Right ventricle myocardium superior (tissue), 1 donor: ENCODE results near the gene STK25. TPM values are rescaled to one million over a fixed set of nuclear protein-coding genes. Genes with fewer than 3 reads are reported as not detected.
"Not testable (repeated sequence)": the region's sequence is repeated elsewhere in the genome, so short reads cannot be mapped to it uniquely, and the experiment has no call there.

Source experiments
- ATAC-seq: fragments of 200-7000 bp; cut with Tn5 transposase; one replicate; pipeline ENCODE4 v1.9.1; 2020; ENCODE audit warnings: mild to moderate bottlenecking; ENCODE audit not compliant: poor library complexity
- DNase-seq: peaks from one replicate; pipeline ENCODE4 v3.0.0-alpha.2; 2020
- intact Hi-C: fragments of 100-400 bp; cut with DNase I; formaldehyde crosslinking; loops from one replicate; pipeline ENCODE4 v1.11.2; 2022
- total RNA-seq: library from RNA; stranded (reverse); fragmentation: NEBNext Ultra II Directional; extraction: Animal tissue kit (Norgen Biotek cat#: 25700); gene quantifications from one replicate; pipeline ENCODE4 v1.2.1, GENCODE V29; 2021
- donor health status: DM: no; HTN: yes; CAD: no; lungs with severe emphysema.

Gene STK25
- total RNA-seq, 1 donor from 2014 or later: 85.9 TPM

DNA sequence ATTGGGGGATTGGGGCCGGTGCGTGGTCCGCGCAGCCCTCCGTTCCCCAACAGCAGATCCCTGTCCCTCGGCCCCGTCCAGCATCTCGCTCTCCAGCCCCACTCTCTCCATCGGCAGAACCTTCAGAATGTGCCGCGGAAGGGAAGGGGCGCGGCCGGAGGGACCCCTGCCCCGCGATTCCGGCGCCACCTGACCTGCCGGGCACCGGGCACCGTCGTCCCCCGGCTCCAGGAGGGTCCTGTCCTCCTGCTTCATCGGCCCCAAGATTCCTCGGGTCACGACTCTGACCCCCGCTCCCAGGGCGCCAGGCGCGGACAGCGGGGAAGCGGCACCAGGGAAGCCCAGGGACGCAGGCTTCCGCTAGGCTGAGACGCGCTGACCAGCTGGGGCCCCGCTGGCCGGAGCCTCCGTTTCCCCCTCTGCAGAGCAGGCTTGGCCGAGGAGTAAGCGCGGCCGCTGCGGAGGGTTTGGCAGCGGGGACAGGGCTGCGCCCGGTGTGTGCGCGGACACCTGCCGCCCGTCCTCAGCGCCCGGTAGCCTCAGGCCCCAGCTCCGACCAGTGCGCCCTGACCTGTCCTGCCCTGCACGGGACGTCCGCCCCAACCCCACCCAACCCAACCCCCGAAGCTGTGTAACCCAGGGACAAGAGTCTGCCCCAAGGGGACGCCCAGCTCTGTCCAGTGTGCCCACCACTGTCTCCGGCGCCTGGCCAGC, 33.3 kb upstream of the STK25 start:
- intact Hi-C loops: no loop called here
- ATAC-seq (peak; percentile 32), DNase-seq (no peak)

- ATAC-seq (peak; percentile 76), DNase-seq (peak; percentile 55)
- intact Hi-C loops: no loop called here
Measured at GRCh38 chr2:241540771-241541561, 32.6 kb upstream of the STK25 start.

GRCh38 chr2:241540401-241540770, 32.0 kb upstream of the STK25 start:
- no peak for DNase-seq
- ATAC-seq: no peak
- intact Hi-C loops: no loop called here

DNA sequence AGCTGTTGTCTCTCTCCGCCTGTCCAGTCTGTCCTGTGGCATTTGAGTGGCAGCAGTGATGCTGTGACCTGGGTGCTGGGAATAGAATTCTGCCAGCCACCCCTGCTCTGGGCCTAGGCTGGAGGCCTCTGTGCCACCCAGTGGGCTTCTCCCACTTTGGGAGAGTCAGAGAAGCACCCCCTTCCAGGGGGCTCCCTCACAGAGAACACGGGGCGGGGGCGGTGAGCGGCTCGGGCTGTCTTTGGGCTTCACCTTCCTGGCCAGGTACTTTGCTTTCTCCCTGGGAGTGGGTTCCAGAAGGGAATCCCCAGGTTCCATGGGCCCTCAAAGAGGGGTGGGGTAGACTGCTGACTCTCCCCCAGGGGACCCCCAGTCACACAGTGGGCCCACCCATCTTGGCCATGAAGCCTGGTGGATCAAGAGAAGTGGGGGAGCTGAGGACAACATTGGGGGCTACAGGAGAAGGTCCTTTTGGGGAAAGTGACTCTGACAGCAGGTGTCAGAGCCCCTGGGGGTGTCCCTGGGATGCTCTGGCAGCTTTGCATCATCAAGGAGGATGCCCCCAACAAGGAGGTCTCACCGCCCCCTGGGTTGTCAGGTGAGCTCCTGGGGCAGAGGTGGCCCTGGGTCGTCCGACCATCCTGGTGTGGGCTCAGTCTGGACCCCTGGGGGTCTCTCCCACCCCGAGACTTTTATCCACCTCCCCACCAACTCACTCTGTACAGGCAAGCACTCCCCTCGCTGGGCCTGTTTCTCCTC, 31.4 kb upstream of the STK25 start:
- ATAC-seq (no peak), DNase-seq (peak; percentile 31)
- intact Hi-C loops: no loop called here

DNA sequence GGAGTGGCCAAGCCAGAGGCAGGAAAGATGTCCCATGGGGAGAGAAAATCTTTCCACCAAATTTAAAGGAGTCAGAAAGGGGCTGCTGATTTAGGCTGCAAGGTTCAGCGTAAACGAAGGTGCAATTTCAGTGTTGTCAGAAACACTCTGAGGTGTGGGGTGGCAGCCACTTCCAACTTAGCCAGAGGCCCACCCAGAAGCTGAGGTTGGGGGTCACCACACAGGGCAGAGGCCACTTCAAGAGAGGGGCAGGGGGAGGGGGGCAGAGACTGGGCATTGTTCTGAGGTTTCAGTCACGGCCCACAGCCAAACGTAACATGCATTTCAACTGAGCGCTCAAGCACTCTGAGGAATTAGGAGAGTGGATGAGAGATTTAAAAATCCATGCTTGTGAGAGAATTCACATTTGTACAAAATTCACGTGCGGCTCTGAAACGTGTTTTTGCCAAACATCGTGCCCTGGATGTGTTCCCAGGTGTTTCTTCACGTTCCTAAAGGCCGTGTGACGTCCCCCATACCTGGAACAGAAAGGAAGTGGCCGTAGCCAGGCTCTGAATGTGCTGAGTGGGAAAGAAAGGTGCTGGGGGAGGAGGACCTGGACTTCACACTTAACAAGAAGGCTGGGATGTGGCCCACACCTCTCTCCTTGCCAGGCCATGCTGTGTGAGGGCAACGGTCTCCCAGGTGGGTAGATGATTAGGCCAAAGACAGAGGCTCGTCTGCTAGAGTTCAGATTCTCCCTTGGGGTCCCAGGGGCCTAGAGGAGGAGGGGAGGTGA, 30.6 kb upstream of the STK25 start:
- ATAC-seq (no peak), DNase-seq (peak; percentile 20)
- intact Hi-C loops: no loop called here

DNA sequence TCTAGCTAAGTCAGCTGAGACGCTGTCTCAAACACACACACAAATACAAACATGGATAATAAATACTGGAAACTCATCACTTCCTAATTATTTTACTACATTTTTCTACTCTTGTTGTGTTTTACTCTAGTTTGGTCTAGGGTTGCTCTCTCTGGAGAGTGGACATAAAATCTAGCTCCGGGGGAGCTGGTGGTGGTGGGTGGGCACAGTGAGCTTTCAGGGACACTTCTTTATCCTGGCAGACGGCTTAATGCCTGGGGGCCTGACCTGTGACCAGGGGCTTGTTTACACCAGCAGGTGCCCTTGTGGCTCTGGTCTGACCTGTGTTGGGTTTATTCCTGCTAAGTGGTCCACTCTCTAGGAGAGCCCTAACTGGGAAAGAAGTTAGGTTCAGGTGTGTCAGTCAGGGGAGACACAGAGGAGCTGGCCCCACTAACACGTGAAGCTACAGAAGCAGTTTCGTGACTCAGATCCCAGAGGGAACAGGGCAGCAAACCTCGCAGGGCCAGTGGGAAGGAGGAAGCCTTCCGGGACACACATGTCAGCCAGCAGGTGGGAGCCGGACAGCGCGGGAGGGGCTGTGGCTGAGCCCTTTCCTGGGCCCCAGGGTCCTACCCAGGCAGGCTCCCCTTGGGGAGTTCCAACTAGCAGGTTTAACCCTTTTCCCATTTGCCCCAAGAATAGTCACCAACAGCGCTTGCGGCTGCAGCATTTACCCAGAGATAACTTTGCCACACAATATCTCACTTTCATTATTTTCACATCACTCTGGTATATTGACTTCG, 27.7 kb upstream of the STK25 start:
- intact Hi-C loops: no loop called here
- ATAC-seq (no peak), DNase-seq (no peak)

DNA sequence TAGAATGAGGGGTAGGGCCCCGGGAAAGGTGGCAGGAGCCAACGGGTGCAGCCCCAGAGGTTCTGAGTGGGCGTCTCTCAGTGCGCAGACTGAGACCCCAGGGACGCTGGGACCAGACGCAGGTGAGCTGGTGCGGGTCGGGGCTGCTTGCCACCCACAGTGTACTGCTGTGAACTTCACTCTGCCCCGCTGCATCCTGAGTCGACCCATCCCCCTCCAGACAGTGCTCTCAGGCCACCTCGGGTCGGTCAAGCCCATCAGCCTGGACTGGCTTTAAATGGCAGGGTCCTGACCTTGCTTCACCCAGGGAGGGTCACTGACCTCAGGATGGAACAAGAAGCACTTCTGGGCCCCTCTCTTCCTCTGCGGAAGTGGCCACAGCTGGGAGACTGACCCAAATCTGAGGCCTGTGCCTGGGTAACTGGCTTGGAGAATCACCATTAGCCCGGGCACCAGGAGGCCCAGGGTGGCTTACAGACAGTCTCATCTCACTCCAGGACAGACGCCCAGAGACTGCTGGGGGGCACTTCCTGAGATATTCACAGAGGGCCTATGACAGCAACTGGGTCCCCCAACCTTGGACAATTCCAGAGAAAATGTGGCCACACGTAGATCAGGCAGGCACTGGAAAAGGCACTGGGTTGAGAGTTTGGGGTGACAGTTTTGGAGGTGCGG, 26.5 kb upstream of the STK25 start:
- DNase-seq: no peak
- intact Hi-C loops: no loop called here
- no peak for ATAC-seq

GRCh38 chr2:241534293-241534692, 25.9 kb upstream of the STK25 start:
- ATAC-seq (no peak), DNase-seq (no peak)

DNA sequence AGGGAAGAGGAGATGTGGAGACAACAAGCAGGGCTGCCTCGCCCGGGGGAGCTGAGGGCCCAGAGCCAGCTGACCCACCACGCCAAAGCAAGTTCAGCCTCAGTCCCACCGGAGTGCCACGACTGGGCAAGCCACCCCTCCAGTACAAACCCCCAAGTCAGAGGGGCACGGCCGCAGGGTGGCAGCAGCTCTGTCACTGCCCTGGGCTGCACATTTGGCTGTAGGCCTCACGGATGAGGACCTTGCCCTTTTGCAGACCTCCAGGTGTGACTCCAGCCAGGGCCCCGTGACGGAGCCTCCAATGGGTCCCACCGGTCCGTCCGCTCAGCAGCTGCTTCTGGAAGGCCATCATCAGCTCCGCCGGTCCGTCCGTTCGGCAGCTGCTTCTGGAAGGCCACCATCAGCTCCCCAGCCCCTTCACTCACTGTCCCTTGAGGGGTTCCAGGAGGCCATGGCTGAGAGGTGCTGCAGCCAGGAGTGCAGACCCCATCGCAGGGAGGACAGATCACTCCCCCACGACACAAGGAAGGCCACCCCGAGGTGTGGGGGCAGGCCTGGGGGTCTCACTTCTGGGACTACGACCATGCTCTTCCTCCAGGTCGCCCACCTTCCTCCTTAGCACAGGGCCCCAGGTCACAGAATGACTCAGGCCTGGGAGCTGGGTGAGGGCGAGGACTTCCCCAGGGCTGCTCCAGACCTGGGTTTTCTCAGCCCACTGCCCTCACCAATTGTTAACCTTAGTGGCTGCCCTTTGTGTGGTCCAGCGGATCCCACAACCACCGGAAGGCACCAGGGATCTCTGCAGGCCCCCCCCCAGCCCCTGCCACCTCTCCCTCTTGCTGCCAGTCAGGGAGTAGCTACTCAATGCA, 24.6 kb upstream of the STK25 start:
- ATAC-seq: no peak
- intact Hi-C loops: no loop called here

More at GRCh38 chr2:241534293-241534692, 25.9 kb upstream of the STK25 start:
- intact Hi-C loops: no loop called here

GRCh38 chr2:241532168-241532567, 23.8 kb upstream of the STK25 start:
- no peak for ATAC-seq
- intact Hi-C loops: no loop called here

More for the DNA sequence above, 24.6 kb upstream of the STK25 start:
- no peak for DNase-seq

DNA sequence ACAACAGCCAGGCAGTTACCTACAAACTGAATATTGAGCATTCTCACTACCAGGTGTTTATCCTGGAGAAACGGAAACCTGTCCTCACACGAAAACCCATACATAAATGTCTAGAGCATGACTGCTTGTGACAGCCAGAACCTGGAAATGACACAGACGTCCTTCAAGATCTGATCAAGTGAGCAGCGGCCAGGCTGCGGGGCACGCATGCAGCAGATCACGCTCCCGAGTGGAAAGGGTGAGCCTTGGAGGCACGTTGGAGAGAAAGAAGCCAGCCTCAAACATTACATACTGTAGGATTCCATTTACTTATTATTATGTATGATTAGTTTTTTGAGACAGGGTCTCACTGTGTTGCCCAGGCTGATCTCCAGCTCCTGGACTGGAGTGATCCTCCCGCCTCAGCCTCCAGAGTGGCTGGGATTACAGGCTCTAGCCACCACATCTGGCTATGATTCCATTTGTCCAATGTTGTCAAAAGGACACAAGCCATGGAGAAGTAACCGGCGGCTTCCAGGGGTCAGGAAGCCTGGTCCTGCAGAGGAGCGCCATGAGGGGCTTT, 22.9 kb upstream of the STK25 start:
- ATAC-seq (no peak), DNase-seq (no peak)
- intact Hi-C loops: no loop called here

More at GRCh38 chr2:241532168-241532567, 23.8 kb upstream of the STK25 start:
- DNase-seq: no peak

- ATAC-seq (no peak), DNase-seq (no peak)
- intact Hi-C loops: no loop called here
Measured at GRCh38 chr2:241530571-241530970, 22.2 kb upstream of the STK25 start.

- ATAC-seq, DNase-seq, intact Hi-C loops: not testable (repeated sequence)
Measured at GRCh38 chr2:241525818-241526780, 17.7 kb upstream of the STK25 start.

GRCh38 chr2:241522477-241522876, 14.1 kb upstream of the STK25 start:
- DNase-seq (no peak), ATAC-seq (no peak)
- intact Hi-C loops: no loop called here

GRCh38 chr2:241519669-241520068, 11.3 kb upstream of the STK25 start:
- DNase-seq: no peak
- intact Hi-C loops: no loop called here

More at GRCh38 chr2:241519669-241520068, 11.3 kb upstream of the STK25 start:
- ATAC-seq: no peak
